Uterus (tissue), 4 donors: ENCODE measurements around the gene C10orf95. TPM values are rescaled to one million over a fixed set of nuclear protein-coding genes. Genes with fewer than 3 reads are reported as not detected.

Experiments
- DNase-seq, 2 donors: peaks; one replicate each; pipeline ENCODE4 v3.0.0-alpha.2; 2019 to 2020
- H3K27ac ChIP-seq, 2 donors: fragments of 200-600 bp; sonication (generic); 1 replicate in 1 of 2; 2 replicates in 1 of 2; pipeline ENCODE4 v1.5.1; 2016 to 2018
- H3K27me3 ChIP-seq, 2 donors: fragments of 200-600 bp; sonication (generic); one replicate each; pipeline ENCODE4 v1.5.1; 2018 to 2019; ENCODE audit warnings: control low read depth in 1 of 2
- H3K36me3 ChIP-seq, 2 donors: fragments of 200-600 bp; sonication (generic); one replicate each; pipeline ENCODE4 v1.5.1; 2019; ENCODE audit warnings: control low read depth in 1 of 2
- H3K4me1 ChIP-seq, 2 donors: fragments of 200-600 bp; sonication (generic); one replicate each; pipeline ENCODE4 v1.5.1; 2018 to 2019; ENCODE audit warnings: control low read depth in 1 of 2
- H3K4me3 ChIP-seq, 2 donors: fragments of 200-600 bp; sonication (generic); 1 replicate in 1 of 2; 2 replicates in 1 of 2; pipeline ENCODE4 v1.5.1; 2018 to 2019; ENCODE audit warnings: mild to moderate bottlenecking in 1 of 2
- H3K9me3 ChIP-seq, 2 donors: fragments of 200-600 bp; sonication (generic); one replicate each; pipeline ENCODE4 v1.5.1; 2019; ENCODE audit warnings: control low read depth in 1 of 2
- POLR2A ChIP-seq, 2 donors: fragments of 450-650 bp; IDR thresholded peaks; one replicate each; pipeline ENCODE4 v1.6.1; 2016; ENCODE audit warnings: antibody characterized with exemption in 2 of 2, mild to moderate bottlenecking in 1 of 2, moderate library complexity in 1 of 2
- intact Hi-C: fragments of 100-400 bp; cut with DNase I; formaldehyde crosslinking; loops from one replicate; pipeline ENCODE4 v1.15.1; 2023; ENCODE audit warnings: low total_unique reads
- total RNA-seq, 4 donors: library from RNA; depleted of rRNA in 3 of 4; stranded (reverse); fragments of >200 nt in 3 of 4; gene quantifications; one replicate each; pipeline versions ENCODE4 v1.1.0 to v1.2.4, GENCODE V29; 2014 to 2023
- TF ChIP-seq, protein P1 (sequence below), 4 experiments: fragments of 200-600 bp in 2 of 4; fragments of 450-650 bp in 2 of 4; sonication (generic) in 2 of 4; IDR thresholded peaks; one replicate each; pipeline ENCODE4 v1.5.1; 2016 to 2019; ENCODE audit warnings: antibody characterized with exemption in 4 of 4, mild to moderate bottlenecking in 2 of 4, moderate library complexity in 1 of 4
- donor health status: DM: yes; HTN: yes; CAD: no.

The C10orf95 gene
- total RNA-seq, 4 donors from 2014 or later = 0.21 TPM; not detected in 3

DNA sequence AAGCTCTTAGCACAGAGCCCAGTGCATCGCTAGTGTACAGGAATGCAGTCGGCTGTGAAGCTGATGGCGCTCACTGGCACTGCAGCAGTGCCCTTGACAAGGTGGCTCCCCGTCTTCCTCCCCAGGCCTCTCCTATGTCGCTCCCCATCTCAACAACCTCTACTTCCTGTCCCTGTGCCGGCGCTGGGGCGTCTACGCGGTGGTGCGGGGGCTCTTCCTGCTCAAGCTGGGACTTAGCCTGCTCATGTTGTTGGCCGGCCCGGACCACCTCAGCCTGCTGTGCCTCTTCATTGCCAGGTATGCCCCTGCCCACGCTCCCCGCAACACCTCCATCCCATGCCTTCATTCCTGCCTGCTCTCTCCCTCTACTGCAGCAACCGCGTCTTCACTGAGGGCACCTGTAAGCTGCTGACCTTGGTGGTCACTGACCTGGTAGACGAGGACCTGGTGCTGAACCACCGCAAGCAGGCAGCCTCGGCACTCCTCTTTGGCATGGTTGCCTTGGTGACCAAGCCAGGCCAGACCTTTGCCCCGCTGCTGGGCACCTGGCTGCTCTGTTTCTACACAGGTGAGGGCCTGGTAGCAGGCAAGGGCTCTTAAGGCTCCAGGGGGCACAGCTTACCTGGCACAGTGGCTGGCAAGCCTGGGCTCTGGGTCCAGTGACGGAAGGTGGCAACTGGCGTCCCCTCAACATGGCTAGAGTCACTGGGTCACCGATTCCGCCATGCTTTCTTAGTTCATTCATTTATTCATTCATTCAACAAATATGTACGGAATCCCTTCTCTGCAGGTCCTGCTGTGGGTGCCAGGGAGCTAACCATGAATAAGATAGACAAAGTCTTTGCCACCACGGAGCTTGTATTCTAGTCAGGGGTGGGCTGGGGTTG lies 22.3 kb upstream of the C10orf95 start:
- no peak for TF ChIP-seq POLR2A (IDR thresholded peaks at IDR 0.05)
- TF ChIP-seq, protein P1, sequence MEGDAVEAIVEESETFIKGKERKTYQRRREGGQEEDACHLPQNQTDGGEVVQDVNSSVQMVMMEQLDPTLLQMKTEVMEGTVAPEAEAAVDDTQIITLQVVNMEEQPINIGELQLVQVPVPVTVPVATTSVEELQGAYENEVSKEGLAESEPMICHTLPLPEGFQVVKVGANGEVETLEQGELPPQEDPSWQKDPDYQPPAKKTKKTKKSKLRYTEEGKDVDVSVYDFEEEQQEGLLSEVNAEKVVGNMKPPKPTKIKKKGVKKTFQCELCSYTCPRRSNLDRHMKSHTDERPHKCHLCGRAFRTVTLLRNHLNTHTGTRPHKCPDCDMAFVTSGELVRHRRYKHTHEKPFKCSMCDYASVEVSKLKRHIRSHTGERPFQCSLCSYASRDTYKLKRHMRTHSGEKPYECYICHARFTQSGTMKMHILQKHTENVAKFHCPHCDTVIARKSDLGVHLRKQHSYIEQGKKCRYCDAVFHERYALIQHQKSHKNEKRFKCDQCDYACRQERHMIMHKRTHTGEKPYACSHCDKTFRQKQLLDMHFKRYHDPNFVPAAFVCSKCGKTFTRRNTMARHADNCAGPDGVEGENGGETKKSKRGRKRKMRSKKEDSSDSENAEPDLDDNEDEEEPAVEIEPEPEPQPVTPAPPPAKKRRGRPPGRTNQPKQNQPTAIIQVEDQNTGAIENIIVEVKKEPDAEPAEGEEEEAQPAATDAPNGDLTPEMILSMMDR (IDR thresholded peaks at IDR 0.05) = no peak
- no peaks in the 10 kb centered on the region for H3K36me3 ChIP-seq
- intact Hi-C loops = no loop called here
- DNase-seq = no peak
- H3K4me1 ChIP-seq = no peaks in the 10 kb centered on the region
- no peaks in the 10 kb centered on the region for H3K9me3 ChIP-seq
- H3K27me3 ChIP-seq = no peaks in the 10 kb centered on the region
- H3K27ac ChIP-seq = no peak overlapping the region
- H3K4me3 ChIP-seq = no peak overlapping the region

DNA sequence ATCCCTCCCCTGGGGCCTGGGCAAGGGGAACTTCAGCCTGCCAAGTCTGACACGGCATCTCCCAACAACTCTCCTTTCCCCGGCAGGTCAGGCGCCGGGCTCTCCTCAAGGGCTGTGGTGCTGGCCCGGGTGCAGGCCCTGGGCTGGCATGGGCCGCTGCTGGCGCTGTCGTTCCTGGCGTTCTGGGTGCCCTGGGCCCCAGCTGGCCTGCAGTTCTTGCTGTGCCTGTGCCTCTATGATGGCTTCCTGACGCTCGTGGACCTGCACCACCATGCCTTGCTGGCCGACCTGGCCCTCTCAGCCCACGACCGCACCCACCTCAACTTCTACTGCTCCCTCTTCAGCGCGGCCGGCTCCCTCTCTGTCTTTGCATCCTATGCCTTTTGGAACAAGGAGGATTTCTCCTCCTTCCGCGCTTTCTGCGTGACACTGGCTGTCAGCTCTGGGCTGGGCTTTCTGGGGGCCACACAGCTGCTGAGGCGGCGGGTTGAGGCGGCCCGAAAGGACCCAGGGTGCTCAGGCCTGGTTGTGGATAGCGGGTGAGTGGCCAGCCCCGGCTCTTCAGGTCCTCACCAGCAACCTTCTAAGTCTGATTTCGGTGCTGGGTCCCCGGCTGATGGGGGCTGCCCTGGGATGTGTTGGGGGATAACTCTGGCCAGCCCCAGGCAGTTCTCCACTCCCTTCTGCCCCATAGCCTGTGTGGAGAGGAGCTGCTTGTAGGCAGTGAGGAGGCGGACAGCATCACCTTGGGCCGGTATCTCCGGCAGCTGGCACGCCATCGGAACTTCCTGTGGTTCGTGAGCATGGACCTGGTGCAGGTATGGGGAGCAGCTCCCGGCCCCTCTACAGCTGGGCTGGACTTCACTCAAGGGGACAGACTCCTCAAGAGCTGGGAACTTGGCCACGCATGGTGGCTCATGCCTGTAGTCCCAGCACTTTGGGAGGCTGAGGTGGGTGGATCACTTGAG lies 19.5 kb upstream of the C10orf95 start:
- Histone ChIP-seq H3K36me3 (no peaks in the 10 kb centered on the region), H3K27me3 (no peaks in the 10 kb centered on the region), H3K9me3 (no peaks in the 10 kb centered on the region), H3K4me1 (no peaks in the 10 kb centered on the region), H3K4me3 (no peak overlapping the region), H3K27ac (no peak overlapping the region)
- DNase-seq = no peak
- no peak for TF ChIP-seq POLR2A (IDR thresholded peaks at IDR 0.05)
- TF ChIP-seq, protein P1 (IDR thresholded peaks at IDR 0.05) = no peak
- intact Hi-C loops = no loop called here

DNA sequence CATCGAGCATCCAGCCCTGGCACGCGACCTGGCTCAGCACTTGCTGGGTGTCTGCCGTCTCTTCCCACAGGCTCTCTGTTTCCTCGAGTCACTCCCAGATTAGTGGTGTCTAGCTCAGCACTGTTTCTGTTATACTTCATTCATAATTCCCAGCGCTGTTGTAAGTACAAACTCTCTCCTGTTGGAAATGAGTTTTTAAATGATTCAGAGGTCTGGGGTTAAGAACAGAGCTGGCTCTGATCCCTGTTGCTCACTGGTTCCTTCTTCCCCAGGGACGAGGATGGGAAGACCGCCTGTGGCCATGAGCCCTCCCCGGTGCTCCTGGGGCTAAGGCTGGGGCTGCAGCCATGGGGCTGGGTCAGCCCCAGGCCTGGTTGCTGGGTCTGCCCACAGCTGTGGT lies 17.3 kb upstream of the C10orf95 start:
- Histone ChIP-seq H3K9me3 (no peaks in the 10 kb centered on the region), H3K27me3 (no peaks in the 10 kb centered on the region), H3K4me3 (no peak overlapping the region), H3K36me3 (no peaks in the 10 kb centered on the region), H3K27ac (no peak overlapping the region), H3K4me1 (no peaks in the 10 kb centered on the region)
- TF ChIP-seq, protein P1 (IDR thresholded peaks at IDR 0.05) = no peak
- TF ChIP-seq POLR2A (IDR thresholded peaks at IDR 0.05) = no peak
- no peak for DNase-seq
- intact Hi-C loops = no loop called here

DNA sequence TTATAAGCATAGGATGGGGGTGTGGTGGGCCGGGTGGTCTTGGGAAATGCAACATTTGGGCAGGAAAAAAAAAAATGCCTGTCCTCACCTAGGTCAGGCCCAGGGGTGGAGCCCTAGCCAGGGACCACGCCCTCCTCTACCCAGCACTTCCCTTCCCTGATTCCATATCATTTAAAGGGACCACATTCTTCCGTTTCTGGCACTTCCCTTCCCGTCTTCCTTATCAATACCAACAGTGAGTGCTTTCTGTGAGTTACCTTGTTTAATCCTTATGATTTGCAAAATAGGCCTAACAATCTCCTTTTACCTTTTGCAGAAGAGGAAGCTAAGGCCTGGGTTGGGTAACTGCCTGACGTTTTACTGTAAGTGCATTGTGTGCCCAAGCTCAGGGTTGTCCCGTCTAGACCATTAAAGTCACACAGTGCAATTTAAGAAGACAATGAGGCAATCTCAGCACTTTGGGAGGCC lies 16.7 kb upstream of the C10orf95 start:
- Histone ChIP-seq H3K4me1 (no peaks in the 10 kb centered on the region), H3K4me3 (no peak overlapping the region), H3K27ac (no peak overlapping the region), H3K36me3 (no peaks in the 10 kb centered on the region), H3K27me3 (no peaks in the 10 kb centered on the region), H3K9me3 (no peaks in the 10 kb centered on the region)
- DNase-seq = no peak
- intact Hi-C loops = no loop called here
- TF ChIP-seq, protein P1 (IDR thresholded peaks at IDR 0.05) = no peak
- TF ChIP-seq POLR2A (IDR thresholded peaks at IDR 0.05) = no peak
